Liver (tissue), 9 donors: ENCODE results near the gene CARTPT. TPM values are rescaled to one million over a fixed set of nuclear protein-coding genes. Genes with fewer than 3 reads are reported as not detected.

ENCODE experiments used
- DNase-seq: peaks from one replicate; pipeline ENCODE4 v3.0.0-alpha.2; 2017; ENCODE audit warnings: low spot score
- H3K27ac ChIP-seq, 2 donors: one replicate each; pipeline ENCODE4 v1.7.0; 2013; ENCODE audit warnings: inconsistent platforms in 2 of 2, low read length in 2 of 2, control low read depth in 1 of 2, low read depth in 1 of 2, mild to moderate bottlenecking in 1 of 2
- H3K27me3 ChIP-seq, 4 donors: one replicate each; pipeline versions ENCODE4 v1.6.1 to v1.7.0; 2013; ENCODE audit warnings: low read length in 3 of 4, inconsistent platforms in 1 of 4, mild to moderate bottlenecking in 1 of 4, moderate library complexity in 1 of 4; ENCODE audit not compliant: control insufficient read depth in 4 of 4, insufficient read depth in 4 of 4
- H3K36me3 ChIP-seq, 4 donors: one replicate each; pipeline versions ENCODE4 v1.6.1 to v1.7.0; 2013; ENCODE audit warnings: low read length in 3 of 4, mild to moderate bottlenecking in 3 of 4, low read depth in 1 of 4, moderate library complexity in 1 of 4; ENCODE audit not compliant: control insufficient read depth in 4 of 4, insufficient read depth in 3 of 4
- H3K4me1 ChIP-seq, 4 donors: one replicate each; pipeline versions ENCODE4 v1.6.1 to v1.7.0; 2013; ENCODE audit warnings: low read length in 3 of 4, mild to moderate bottlenecking in 3 of 4, moderate library complexity in 1 of 4; ENCODE audit not compliant: control insufficient read depth in 4 of 4, insufficient read depth in 4 of 4
- H3K4me3 ChIP-seq, 3 donors: one replicate each; pipeline versions ENCODE4 v1.6.1 to v1.7.0; 2013; ENCODE audit warnings: low read length in 3 of 3, control low read depth in 1 of 3, low read depth in 1 of 3, mild to moderate bottlenecking in 1 of 3
- H3K9ac ChIP-seq, 2 donors: one replicate each; pipeline ENCODE4 v1.7.0; 2013; ENCODE audit warnings: low read length in 2 of 2, mild to moderate bottlenecking in 2 of 2, moderate library complexity in 2 of 2, control low read depth in 1 of 2, low read depth in 1 of 2
- H3K9me3 ChIP-seq, 4 donors: one replicate each; pipeline versions ENCODE4 v1.6.1 to v1.7.0; 2013; ENCODE audit warnings: low read length in 3 of 4; ENCODE audit not compliant: control insufficient read depth in 4 of 4
- EGR1 ChIP-seq, 2 donors: IDR thresholded peaks; 2 replicates each; pipeline ENCODE4 v1.6.1; 2016 to 2018; ENCODE audit warnings: antibody characterized with exemption in 2 of 2, low read depth in 2 of 2
- FOXA1 ChIP-seq: IDR thresholded peaks from 2 replicates; pipeline ENCODE4 v1.6.1; 2016; ENCODE audit warnings: antibody characterized with exemption
- FOXA2 ChIP-seq: IDR thresholded peaks from 2 replicates; pipeline ENCODE4 v1.6.1; 2016; ENCODE audit warnings: antibody characterized with exemption
- GABPA ChIP-seq, 2 donors: IDR thresholded peaks in 1 of 2; conservative IDR thresholded peaks in 1 of 2; 2 replicates each; pipeline ENCODE4 v1.6.1; 2016; ENCODE audit warnings: antibody characterized with exemption in 2 of 2, mild to moderate bottlenecking in 1 of 2, moderate library complexity in 1 of 2
- HNF4A ChIP-seq, 2 donors: conservative IDR thresholded peaks; 2 replicates each; pipeline ENCODE4 v1.6.1; 2016; ENCODE audit warnings: antibody characterized with exemption in 2 of 2, mild to moderate bottlenecking in 2 of 2
- HNF4G ChIP-seq: IDR thresholded peaks from 2 replicates; pipeline ENCODE4 v1.6.1; 2016; ENCODE audit warnings: antibody characterized with exemption
- JUND ChIP-seq, 2 donors: IDR thresholded peaks; 2 replicates each; pipeline ENCODE4 v1.6.1; 2016; ENCODE audit warnings: antibody characterized with exemption in 2 of 2
- NR2F2 ChIP-seq: IDR thresholded peaks from 2 replicates; pipeline ENCODE4 v1.6.1; 2016; ENCODE audit warnings: antibody characterized with exemption
- RAD21 ChIP-seq, 2 donors: IDR thresholded peaks; 2 replicates each; pipeline ENCODE4 v1.6.1; 2016; ENCODE audit warnings: antibody characterized with exemption in 2 of 2, mild to moderate bottlenecking in 2 of 2
- RXRA ChIP-seq, 2 donors: IDR thresholded peaks; 2 replicates each; pipeline ENCODE4 v1.6.1; 2017 to 2018; ENCODE audit warnings: antibody characterized with exemption in 2 of 2, mild to moderate bottlenecking in 1 of 2
- SP1 ChIP-seq: IDR thresholded peaks from 2 replicates; pipeline ENCODE4 v1.6.1; 2018; ENCODE audit warnings: antibody characterized with exemption, mild to moderate bottlenecking
- TAF1 ChIP-seq: conservative IDR thresholded peaks from 2 replicates; pipeline ENCODE4 v1.6.1; 2016; ENCODE audit warnings: antibody characterized with exemption, mild to moderate bottlenecking
- YY1 ChIP-seq: IDR thresholded peaks from 2 replicates; pipeline ENCODE4 v1.6.1; 2016; ENCODE audit warnings: antibody characterized with exemption, mild to moderate bottlenecking
- whole genome bisulfite sequencing: extraction: QIAGEN DNeasy Blood & Tissue Kit; methylation state at CpG from one replicate; pipeline ENCODE4 v1.1.7; 2013; 5-methylcytosine and 5-hydroxymethylcytosine counted together
- polyA plus RNA-seq, 2 donors: library from polyadenylated mRNA; stranded (reverse) in 1 of 2; unstranded in 1 of 2; fragments of 200-250 nt in 1 of 2; fragments of >200 nt in 1 of 2; fragmentation: Nextera tagmentation in 1 of 2; extraction: Ambion mirVana in 1 of 2; gene quantifications; one replicate each; pipeline versions ENCODE4 v1.2.1 to v1.2.3, GENCODE V29; 2013 to 2015
- total RNA-seq, 2 donors: library from RNA; depleted of rRNA; stranded (reverse); fragments of >200 nt; gene quantifications; one replicate each; pipeline ENCODE4 v1.2.3, GENCODE V29; 2014
- TF ChIP-seq, protein P1 (sequence below): IDR thresholded peaks from 2 replicates; pipeline ENCODE4 v1.6.1; 2016; ENCODE audit warnings: antibody characterized with exemption, mild to moderate bottlenecking
- TF ChIP-seq, protein P2 (sequence below): IDR thresholded peaks from 2 replicates; pipeline ENCODE4 v1.6.1; 2016; ENCODE audit warnings: antibody characterized with exemption
- TF ChIP-seq, protein P3 (sequence below): fragments of 150-350 bp; IDR thresholded peaks from 2 replicates; pipeline ENCODE4 v1.5.1; 2017; ENCODE audit warnings: improper control_type of control experiment, low read depth, low read length; ENCODE audit not compliant: missing input control
- TF ChIP-seq, protein P4 (sequence below): IDR thresholded peaks from 2 replicates; pipeline ENCODE4 v1.6.1; 2016; ENCODE audit warnings: antibody characterized with exemption
- TF ChIP-seq, protein P5 (sequence below): IDR thresholded peaks from 2 replicates; pipeline ENCODE4 v1.6.1; 2016; ENCODE audit warnings: antibody characterized with exemption
- donor health status: healthy.
- donor health status: healthy.
- donor health status: healthy.
- donor health status: healthy.
- donor health status: healthy.

The CARTPT gene
- total RNA-seq (not detected), polyA plus RNA-seq (not detected)

DNA sequence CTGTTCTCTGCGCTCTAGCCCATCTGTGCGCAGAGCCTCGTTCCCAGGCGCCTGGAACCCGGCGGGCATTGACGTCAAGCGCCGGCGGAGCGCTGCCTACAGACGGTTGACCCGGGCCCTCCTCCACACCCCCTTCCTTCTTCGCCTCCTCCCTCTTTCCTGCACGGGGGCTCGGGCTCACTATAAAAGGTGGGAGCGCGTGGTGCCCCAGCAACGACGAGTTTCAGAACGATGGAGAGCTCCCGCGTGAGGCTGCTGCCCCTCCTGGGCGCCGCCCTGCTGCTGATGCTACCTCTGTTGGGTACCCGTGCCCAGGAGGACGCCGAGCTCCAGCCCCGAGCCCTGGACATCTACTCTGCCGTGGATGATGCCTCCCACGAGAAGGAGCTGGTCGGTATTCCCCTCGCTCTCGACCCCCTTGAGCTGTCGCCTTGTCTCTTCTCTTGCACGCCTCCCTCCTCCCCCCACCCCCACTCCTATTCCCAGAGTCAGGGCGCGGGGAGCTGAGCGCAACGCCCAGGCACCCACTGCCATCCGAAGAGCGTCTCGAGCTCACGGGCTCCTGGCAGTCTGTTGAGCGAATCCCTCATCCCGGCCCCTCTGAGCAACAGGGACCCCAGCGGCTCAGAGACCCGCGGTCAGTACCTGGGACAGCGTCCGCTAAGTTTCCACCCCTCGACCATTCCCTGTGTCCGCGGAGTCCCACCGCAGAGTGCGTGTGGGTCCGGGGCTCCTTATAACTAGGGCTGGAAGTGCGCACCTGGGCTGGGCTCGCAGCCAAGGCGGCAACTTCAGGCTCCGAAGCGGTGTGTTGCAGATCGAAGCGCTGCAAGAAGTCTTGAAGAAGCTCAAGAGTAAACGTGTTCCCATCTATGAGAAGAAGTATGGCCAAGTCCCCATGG lies at the start of gene CARTPT:
CARTPT (plus strand) TSS at position 213 of the 902 bp plus-strand sequence; CDS start at position 232, 19 bp downstream.
- Histone ChIP-seq H3K36me3 (no peaks in the 10 kb centered on the region), H3K4me1 (peaks cover 0 to 1% (median 0%) of the 10 kb centered on the region in 4 donors), H3K9me3 (peaks cover 0 to 3% (median 0%) of the 10 kb centered on the region in 4 donors), H3K27me3 (peaks cover 0 to 16% (median 4%) of the 10 kb centered on the region in 4 donors), H3K9ac (no peak within 1 kb of the TSS), H3K4me3 (no peak within 1 kb of the TSS), H3K27ac (no peak within 1 kb of the TSS)
- DNase-seq: no peak
- TF ChIP-seq, protein P1, sequence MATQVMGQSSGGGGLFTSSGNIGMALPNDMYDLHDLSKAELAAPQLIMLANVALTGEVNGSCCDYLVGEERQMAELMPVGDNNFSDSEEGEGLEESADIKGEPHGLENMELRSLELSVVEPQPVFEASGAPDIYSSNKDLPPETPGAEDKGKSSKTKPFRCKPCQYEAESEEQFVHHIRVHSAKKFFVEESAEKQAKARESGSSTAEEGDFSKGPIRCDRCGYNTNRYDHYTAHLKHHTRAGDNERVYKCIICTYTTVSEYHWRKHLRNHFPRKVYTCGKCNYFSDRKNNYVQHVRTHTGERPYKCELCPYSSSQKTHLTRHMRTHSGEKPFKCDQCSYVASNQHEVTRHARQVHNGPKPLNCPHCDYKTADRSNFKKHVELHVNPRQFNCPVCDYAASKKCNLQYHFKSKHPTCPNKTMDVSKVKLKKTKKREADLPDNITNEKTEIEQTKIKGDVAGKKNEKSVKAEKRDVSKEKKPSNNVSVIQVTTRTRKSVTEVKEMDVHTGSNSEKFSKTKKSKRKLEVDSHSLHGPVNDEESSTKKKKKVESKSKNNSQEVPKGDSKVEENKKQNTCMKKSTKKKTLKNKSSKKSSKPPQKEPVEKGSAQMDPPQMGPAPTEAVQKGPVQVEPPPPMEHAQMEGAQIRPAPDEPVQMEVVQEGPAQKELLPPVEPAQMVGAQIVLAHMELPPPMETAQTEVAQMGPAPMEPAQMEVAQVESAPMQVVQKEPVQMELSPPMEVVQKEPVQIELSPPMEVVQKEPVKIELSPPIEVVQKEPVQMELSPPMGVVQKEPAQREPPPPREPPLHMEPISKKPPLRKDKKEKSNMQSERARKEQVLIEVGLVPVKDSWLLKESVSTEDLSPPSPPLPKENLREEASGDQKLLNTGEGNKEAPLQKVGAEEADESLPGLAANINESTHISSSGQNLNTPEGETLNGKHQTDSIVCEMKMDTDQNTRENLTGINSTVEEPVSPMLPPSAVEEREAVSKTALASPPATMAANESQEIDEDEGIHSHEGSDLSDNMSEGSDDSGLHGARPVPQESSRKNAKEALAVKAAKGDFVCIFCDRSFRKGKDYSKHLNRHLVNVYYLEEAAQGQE: peak; percentile 93
- no peak for TF ChIP-seq RXRA (IDR thresholded peaks at IDR 0.05)
- WGBS: 9% methylated on average over 65 of the region's 65 CpGs

DNA sequence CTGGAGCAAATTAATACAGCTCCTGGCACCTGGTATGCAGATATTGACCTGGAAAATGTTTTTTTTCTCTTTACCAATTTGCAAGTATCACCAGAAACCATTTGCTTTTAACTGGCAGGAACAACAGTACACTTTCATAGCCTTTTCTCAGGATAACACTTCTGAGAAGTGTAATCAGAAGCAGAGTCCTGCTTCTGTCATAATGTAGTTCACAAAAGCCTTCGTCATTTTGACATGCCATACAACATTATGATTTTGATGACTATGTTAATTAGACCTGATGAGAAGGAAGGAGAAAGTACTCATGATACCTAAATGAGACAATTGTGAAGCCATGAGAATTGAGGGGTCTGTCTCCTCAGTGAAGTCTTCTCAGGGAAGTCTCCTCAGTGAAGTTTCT lies 41.1 kb upstream of the CARTPT start:
- WGBS: 83% methylated on average over 1 of the region's 1 CpG
- Histone ChIP-seq H3K27me3 (peaks cover 0 to 2% (median 0%) of the 10 kb centered on the region in 4 donors), H3K4me3 (no peak overlapping the region), H3K4me1 (no peaks in the 10 kb centered on the region), H3K36me3 (no peaks in the 10 kb centered on the region), H3K27ac (no peak overlapping the region), H3K9ac (no peak overlapping the region), H3K9me3 (no peaks in the 10 kb centered on the region)
- no peak for DNase-seq
- TF ChIP-seq RXRA (IDR thresholded peaks at IDR 0.05): no peak
- TF ChIP-seq, protein P2, sequence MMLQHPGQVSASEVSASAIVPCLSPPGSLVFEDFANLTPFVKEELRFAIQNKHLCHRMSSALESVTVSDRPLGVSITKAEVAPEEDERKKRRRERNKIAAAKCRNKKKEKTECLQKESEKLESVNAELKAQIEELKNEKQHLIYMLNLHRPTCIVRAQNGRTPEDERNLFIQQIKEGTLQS: no peak
- TF ChIP-seq TAF1: no peak
- TF ChIP-seq, protein P1: no peak
- TF ChIP-seq FOXA1: no peak
- TF ChIP-seq, protein P3, sequence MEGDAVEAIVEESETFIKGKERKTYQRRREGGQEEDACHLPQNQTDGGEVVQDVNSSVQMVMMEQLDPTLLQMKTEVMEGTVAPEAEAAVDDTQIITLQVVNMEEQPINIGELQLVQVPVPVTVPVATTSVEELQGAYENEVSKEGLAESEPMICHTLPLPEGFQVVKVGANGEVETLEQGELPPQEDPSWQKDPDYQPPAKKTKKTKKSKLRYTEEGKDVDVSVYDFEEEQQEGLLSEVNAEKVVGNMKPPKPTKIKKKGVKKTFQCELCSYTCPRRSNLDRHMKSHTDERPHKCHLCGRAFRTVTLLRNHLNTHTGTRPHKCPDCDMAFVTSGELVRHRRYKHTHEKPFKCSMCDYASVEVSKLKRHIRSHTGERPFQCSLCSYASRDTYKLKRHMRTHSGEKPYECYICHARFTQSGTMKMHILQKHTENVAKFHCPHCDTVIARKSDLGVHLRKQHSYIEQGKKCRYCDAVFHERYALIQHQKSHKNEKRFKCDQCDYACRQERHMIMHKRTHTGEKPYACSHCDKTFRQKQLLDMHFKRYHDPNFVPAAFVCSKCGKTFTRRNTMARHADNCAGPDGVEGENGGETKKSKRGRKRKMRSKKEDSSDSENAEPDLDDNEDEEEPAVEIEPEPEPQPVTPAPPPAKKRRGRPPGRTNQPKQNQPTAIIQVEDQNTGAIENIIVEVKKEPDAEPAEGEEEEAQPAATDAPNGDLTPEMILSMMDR: no peak
- TF ChIP-seq, protein P4, sequence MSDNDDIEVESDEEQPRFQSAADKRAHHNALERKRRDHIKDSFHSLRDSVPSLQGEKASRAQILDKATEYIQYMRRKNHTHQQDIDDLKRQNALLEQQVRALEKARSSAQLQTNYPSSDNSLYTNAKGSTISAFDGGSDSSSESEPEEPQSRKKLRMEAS: no peak
- TF ChIP-seq, protein P5, sequence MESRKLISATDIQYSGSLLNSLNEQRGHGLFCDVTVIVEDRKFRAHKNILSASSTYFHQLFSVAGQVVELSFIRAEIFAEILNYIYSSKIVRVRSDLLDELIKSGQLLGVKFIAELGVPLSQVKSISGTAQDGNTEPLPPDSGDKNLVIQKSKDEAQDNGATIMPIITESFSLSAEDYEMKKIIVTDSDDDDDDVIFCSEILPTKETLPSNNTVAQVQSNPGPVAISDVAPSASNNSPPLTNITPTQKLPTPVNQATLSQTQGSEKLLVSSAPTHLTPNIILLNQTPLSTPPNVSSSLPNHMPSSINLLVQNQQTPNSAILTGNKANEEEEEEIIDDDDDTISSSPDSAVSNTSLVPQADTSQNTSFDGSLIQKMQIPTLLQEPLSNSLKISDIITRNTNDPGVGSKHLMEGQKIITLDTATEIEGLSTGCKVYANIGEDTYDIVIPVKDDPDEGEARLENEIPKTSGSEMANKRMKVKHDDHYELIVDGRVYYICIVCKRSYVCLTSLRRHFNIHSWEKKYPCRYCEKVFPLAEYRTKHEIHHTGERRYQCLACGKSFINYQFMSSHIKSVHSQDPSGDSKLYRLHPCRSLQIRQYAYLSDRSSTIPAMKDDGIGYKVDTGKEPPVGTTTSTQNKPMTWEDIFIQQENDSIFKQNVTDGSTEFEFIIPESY: no peak
- no peak for TF ChIP-seq GABPA (IDR thresholded peaks at IDR 0.05 in 1 of 2, conservative IDR thresholded peaks at IDR 0.05 in 1 of 2)
- TF ChIP-seq HNF4G: no peak
- TF ChIP-seq SP1: no peak
- TF ChIP-seq FOXA2: no peak
- no peak for TF ChIP-seq HNF4A (conservative IDR thresholded peaks at IDR 0.05)
- no peak for TF ChIP-seq NR2F2
- no peak for TF ChIP-seq JUND (IDR thresholded peaks at IDR 0.05)
- TF ChIP-seq YY1: no peak
- no peak for TF ChIP-seq RAD21 (IDR thresholded peaks at IDR 0.05)
- no peak for TF ChIP-seq EGR1 (IDR thresholded peaks at IDR 0.05; ENCODE audit: low read depth in 2 of 2)
